HepG2 (cell line): ENCODE results near the gene TOB1. TPM values are rescaled to one million over a fixed set of nuclear protein-coding genes. Genes with fewer than 3 reads are reported as not detected.

Experiments used
- ATAC-seq: fragments of 200-7000 bp; cut with Tn5 transposase; 3 replicates; pipeline ENCODE4 v1.9.1; 2020; ENCODE audit warnings: mild to moderate bottlenecking, moderate library complexity
- BruUV-seq: library from RNA; stranded (reverse); fragments of 400-500 nt; replicated peaks from 2 replicates; lab custom pipeline; 2021; lab: Mats Ljungman, UMichigan
- CTCF ChIA-PET: fragments of 300-600 bp; formaldehyde crosslinking; extraction: SDS; loops from one replicate; lab custom pipeline; 2021; ENCODE audit warnings: low total read pairs, inconsistent platforms, low intra/inter-chr PET ratio; lab: Yijun Ruan, JAX
- POLR2A ChIA-PET: fragments of 350-600 bp; sonication (Branson Sonifier 250); formaldehyde crosslinking; loops from one replicate; lab custom pipeline; 2020; ENCODE audit warnings: antibody characterized with exemption, inconsistent platforms; lab: Yijun Ruan, JAX
- DNase-seq: peaks from one replicate; pipeline ENCODE4 v3.0.0-alpha.2; 2015; ENCODE audit warnings: low spot score
- FAIRE-seq: peaks from 3 replicates; lab custom pipeline; 2011; peaks lifted over from hg19 to GRCh38; lab: Jason Lieb, UNC
- H2AFZ ChIP-seq: one replicate; pipeline ENCODE4 v1.6.1; 2011; ENCODE audit warnings: low read length, inconsistent platforms
- H3K27ac ChIP-seq: fragments of 300-600 bp; 3 replicates; pipeline ENCODE4 v1.8.0; 2011; ENCODE audit warnings: mixed run types, mild to moderate bottlenecking, mixed read lengths, low read length, inconsistent platforms; ENCODE audit not compliant: insufficient read depth; ENCODE audit errors: extremely low read length
- H3K27me3 ChIP-seq, 2 experiments: fragments of 200-600 bp in 1 of 2; 2 replicates in 1 of 2; 3 replicates in 1 of 2; pipeline versions ENCODE4 v1.6.0 to v1.8.0; 2011; ENCODE audit warnings: low read length in 2 of 2, mild to moderate bottlenecking in 2 of 2, moderate library complexity in 2 of 2, inconsistent platforms in 1 of 2; ENCODE audit not compliant: insufficient read depth in 2 of 2, control insufficient read depth in 1 of 2
- H3K36me3 ChIP-seq, 2 experiments: fragments of 200-600 bp in 1 of 2; replicated peaks in 1 of 2; 2 replicates in 1 of 2; 3 replicates in 1 of 2; pipeline versions ENCODE4 v1.5.1 to v1.8.0; 2011; ENCODE audit warnings: low read length in 2 of 2, inconsistent platforms in 1 of 2; ENCODE audit not compliant: insufficient read depth in 2 of 2, control insufficient read depth in 1 of 2
- H3K4me1 ChIP-seq: 2 replicates; pipeline ENCODE4 v1.5.1; 2012; ENCODE audit warnings: low read length, inconsistent platforms; ENCODE audit not compliant: insufficient read depth
- H3K4me2 ChIP-seq: 2 replicates; pipeline ENCODE4 v1.6.0; 2011; ENCODE audit warnings: low read depth, low read length, inconsistent platforms
- H3K4me3 ChIP-seq, 3 experiments: fragments of 200-600 bp in 1 of 3; sonication (generic), shearing (Covaris generic) in 1 of 3; replicated peaks in 1 of 3; 2 replicates each; pipeline ENCODE4 v1.5.1; 2011 to 2016; ENCODE audit warnings: low read length in 3 of 3, inconsistent platforms in 2 of 3, low read depth in 2 of 3, mild to moderate bottlenecking in 2 of 3, control low read depth in 1 of 3, mixed read lengths in 1 of 3; ENCODE audit not compliant: insufficient read depth in 1 of 3
- H3K79me2 ChIP-seq: one replicate; pipeline ENCODE4 v1.6.1; 2011; ENCODE audit warnings: low read length, inconsistent platforms; ENCODE audit not compliant: insufficient read depth
- H3K9ac ChIP-seq: 2 replicates; pipeline ENCODE4 v1.6.0; 2011; ENCODE audit warnings: mild to moderate bottlenecking, low read depth, low read length, inconsistent platforms; ENCODE audit not compliant: insufficient read depth
- H3K9me3 ChIP-seq: 2 replicates; pipeline ENCODE4 v1.5.1; 2012; ENCODE audit warnings: mild to moderate bottlenecking, low read length
- H4K20me1 ChIP-seq: 2 replicates; pipeline ENCODE4 v1.6.0; 2011; ENCODE audit warnings: inconsistent platforms, mild to moderate bottlenecking, low read length, moderate library complexity; ENCODE audit not compliant: insufficient read depth
- ARNTL ChIP-seq: sonication (generic); formaldehyde crosslinking; IDR thresholded peaks from 2 replicates; pipeline ENCODE4 v1.4.0; 2020; ENCODE audit warnings: mild to moderate bottlenecking, missing genetic modification reagents
- ATF7 ChIP-seq, 2 experiments: fragments of 450-650 bp in 1 of 2; sonication (generic) in 1 of 2; formaldehyde crosslinking in 1 of 2; IDR thresholded peaks; 2 replicates each; pipeline versions ENCODE4 v1.4.0 to v1.6.1; 2016 to 2020; ENCODE audit warnings: antibody characterized with exemption in 1 of 2, mild to moderate bottlenecking in 1 of 2, missing genetic modification reagents in 1 of 2
- ESRRA ChIP-seq: sonication (generic); formaldehyde crosslinking; IDR thresholded peaks from 2 replicates; pipeline ENCODE4 v1.5.1; 2020; ENCODE audit warnings: mild to moderate bottlenecking, low read depth, missing genetic modification reagents
- FOXO1 ChIP-seq: sonication (generic); formaldehyde crosslinking; IDR thresholded peaks from 2 replicates; pipeline ENCODE4 v1.4.0; 2020; ENCODE audit warnings: missing genetic modification reagents
- MTA3 ChIP-seq: sonication (generic); formaldehyde crosslinking; IDR thresholded peaks from 2 replicates; pipeline ENCODE4 v1.4.0; 2020; ENCODE audit warnings: missing genetic modification reagents
- MTF2 ChIP-seq: sonication (generic); formaldehyde crosslinking; IDR thresholded peaks from 2 replicates; pipeline ENCODE4 v1.5.0; 2020; ENCODE audit warnings: missing genetic modification reagents, borderline replicate concordance
- MZF1 ChIP-seq: sonication (generic); formaldehyde crosslinking; IDR thresholded peaks from 2 replicates; pipeline ENCODE4 v1.8.1; 2023; ENCODE audit warnings: mild to moderate bottlenecking, missing genetic modification reagents, borderline replicate concordance
- TOPORS ChIP-seq: sonication (generic); formaldehyde crosslinking; IDR thresholded peaks from 2 replicates; pipeline ENCODE4 v1.8.0; 2023; ENCODE audit warnings: mild to moderate bottlenecking, missing genetic modification reagents
- ZNF260 ChIP-seq: sonication (generic); formaldehyde crosslinking; IDR thresholded peaks from 2 replicates; pipeline ENCODE4 v1.4.0; 2020; ENCODE audit warnings: missing genetic modification reagents, low read depth, mild to moderate bottlenecking, borderline replicate concordance
- WGBS: methylation state at CpG from one replicate; pipeline ENCODE4 v1.1.6; 2017; ENCODE audit warnings: low lambda C conversion rate; 5-methylcytosine and 5-hydroxymethylcytosine counted together
- in situ Hi-C: cut with HindIII; loops from 2 replicates; pipeline ENCODE4 v1.10.0; 2017; ENCODE audit warnings: low pct_unique_long_range_greater_than_20kb; ENCODE audit not compliant: extremely low pct_ligation_motif_present
- intact Hi-C: fragments of 100-400 bp; cut with micrococcal nuclease; formaldehyde crosslinking; loops from one replicate; pipeline ENCODE4 v1.10.0; 2022; ENCODE audit not compliant: unreplicated experiment
- polyA plus RNA-seq, 8 experiments: library from polyadenylated mRNA; depleted of rRNA in 3 of 8; stranded (reverse) in 7 of 8; unstranded in 1 of 8; fragments of >200 nt; fragmentation: Illumina TruSeq in 4 of 8; extraction: Trizol in 4 of 8; gene quantifications; 2 replicates each; pipeline versions ENCODE4 v1.2.1 to v1.2.3, GENCODE V29; 2011 to 2016; ENCODE audit warnings: low read depth in 4 of 8, missing spikeins in 1 of 8, mixed read lengths in 1 of 8; ENCODE audit not compliant: insufficient read depth in 1 of 8
- total RNA-seq, 5 experiments: library from RNA; depleted of rRNA; stranded (reverse); fragments of >200 nt; fragmentation: Illumina TruSeq; extraction: Trizol; gene quantifications; 2 replicates each; pipeline ENCODE4 v1.2.3, GENCODE V29; 2016; ENCODE audit warnings: low read depth in 1 of 5
- TF ChIP-seq, protein P1 (sequence below): fragments of 450-650 bp; IDR thresholded peaks from 2 replicates; pipeline ENCODE4 v1.6.1; 2017; ENCODE audit warnings: mild to moderate bottlenecking
- TF ChIP-seq, protein P2 (sequence below): sonication (generic); formaldehyde crosslinking; IDR thresholded peaks from 2 replicates; pipeline ENCODE4 v1.4.0; 2020; ENCODE audit warnings: missing genetic modification reagents, borderline replicate concordance
- TF ChIP-seq, protein P3 (sequence below): sonication (generic); formaldehyde crosslinking; IDR thresholded peaks from 2 replicates; pipeline ENCODE4 v1.4.0; 2020; ENCODE audit warnings: missing genetic modification reagents
- TF ChIP-seq, protein P4 (sequence below): sonication (generic); formaldehyde crosslinking; IDR thresholded peaks from 2 replicates; pipeline ENCODE4 v1.4.0; 2020; ENCODE audit warnings: missing genetic modification reagents, mild to moderate bottlenecking, borderline replicate concordance

The TOB1 gene
- total and polyA plus RNA-seq, 2 of the 13 experiments (the other 11 are each of a cell fraction or from before 2014, with no cell fraction given) = 21.9 to 57.7 TPM

DNA sequence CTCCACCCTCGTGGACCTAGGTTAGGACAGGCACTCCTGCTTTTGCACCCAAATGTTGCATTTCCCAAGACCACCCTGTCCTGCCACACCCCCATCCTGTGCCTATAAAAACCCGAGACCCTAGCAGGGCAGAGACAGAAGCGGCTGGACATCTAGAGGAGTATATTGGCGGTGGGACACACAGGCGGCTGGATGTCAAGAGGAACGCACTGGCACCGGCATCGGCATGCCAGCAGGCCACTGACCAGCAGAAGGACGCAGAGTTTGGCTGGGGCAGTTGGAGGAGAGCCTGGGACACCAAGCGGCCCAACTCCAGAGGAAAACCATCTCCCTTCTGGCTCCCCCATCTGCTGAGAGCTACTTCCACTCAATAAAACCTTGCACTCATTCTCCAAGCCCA lies 45.5 kb downstream of the TOB1 start (continued):
- TF ChIP-seq, protein P1, sequence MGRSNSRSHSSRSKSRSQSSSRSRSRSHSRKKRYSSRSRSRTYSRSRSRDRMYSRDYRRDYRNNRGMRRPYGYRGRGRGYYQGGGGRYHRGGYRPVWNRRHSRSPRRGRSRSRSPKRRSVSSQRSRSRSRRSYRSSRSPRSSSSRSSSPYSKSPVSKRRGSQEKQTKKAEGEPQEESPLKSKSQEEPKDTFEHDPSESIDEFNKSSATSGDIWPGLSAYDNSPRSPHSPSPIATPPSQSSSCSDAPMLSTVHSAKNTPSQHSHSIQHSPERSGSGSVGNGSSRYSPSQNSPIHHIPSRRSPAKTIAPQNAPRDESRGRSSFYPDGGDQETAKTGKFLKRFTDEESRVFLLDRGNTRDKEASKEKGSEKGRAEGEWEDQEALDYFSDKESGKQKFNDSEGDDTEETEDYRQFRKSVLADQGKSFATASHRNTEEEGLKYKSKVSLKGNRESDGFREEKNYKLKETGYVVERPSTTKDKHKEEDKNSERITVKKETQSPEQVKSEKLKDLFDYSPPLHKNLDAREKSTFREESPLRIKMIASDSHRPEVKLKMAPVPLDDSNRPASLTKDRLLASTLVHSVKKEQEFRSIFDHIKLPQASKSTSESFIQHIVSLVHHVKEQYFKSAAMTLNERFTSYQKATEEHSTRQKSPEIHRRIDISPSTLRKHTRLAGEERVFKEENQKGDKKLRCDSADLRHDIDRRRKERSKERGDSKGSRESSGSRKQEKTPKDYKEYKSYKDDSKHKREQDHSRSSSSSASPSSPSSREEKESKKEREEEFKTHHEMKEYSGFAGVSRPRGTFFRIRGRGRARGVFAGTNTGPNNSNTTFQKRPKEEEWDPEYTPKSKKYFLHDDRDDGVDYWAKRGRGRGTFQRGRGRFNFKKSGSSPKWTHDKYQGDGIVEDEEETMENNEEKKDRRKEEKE = no peak
- TF ChIP-seq MTF2 (no peak), ESRRA (CRISPR knock-in tag) (no peak), ARNTL (CRISPR knock-in tag) (no peak), FOXO1 (CRISPR knock-in tag) (no peak)
- TF ChIP-seq, protein P2, sequence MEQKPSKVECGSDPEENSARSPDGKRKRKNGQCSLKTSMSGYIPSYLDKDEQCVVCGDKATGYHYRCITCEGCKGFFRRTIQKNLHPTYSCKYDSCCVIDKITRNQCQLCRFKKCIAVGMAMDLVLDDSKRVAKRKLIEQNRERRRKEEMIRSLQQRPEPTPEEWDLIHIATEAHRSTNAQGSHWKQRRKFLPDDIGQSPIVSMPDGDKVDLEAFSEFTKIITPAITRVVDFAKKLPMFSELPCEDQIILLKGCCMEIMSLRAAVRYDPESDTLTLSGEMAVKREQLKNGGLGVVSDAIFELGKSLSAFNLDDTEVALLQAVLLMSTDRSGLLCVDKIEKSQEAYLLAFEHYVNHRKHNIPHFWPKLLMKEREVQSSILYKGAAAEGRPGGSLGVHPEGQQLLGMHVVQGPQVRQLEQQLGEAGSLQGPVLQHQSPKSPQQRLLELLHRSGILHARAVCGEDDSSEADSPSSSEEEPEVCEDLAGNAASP (CRISPR knock-in tag) = no peak

DNA sequence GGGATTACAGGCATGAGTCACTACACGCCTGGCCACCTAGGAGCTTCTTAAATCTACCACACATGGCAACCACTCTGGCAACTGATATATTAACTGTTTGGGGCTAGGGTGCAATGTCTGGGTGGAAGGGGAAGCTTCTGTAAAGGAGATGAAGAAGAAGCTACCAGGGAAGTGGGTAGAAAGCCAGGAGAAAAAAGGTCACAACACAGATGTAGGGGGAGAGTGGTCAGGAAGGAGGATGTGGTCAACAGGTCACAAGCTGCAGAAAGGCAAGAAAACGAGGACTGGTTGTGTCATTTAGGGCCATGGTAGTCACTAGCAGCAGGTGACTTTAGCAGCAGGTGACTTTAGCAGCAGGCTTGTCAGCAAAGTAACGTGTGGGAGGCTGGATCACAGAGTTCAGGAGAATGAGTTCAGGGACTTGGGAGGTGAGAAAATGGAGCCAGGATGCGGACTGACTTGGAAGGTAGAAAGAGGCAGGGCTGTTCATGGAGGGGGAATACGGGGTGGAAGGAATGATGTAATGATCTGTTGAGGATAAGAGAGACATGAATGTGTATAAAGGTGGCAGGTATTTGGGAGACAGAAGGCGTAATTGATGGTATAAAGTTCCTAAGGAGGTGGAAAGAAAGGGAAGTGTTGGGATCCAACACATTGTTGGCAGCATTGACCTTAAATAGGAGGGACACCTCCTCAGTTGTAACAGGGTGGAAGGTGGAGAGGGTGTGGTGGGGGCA lies 47.1 kb downstream of the TOB1 start:
- Histone ChIP-seq H3K27ac (no peak overlapping the region), H3K9ac (no peak overlapping the region), H3K27me3 (peaks cover 0 to 33% of the 10 kb centered on the region in 2 experiments; a peak in 4 of 5 replicates), H2AFZ (no peak overlapping the region), H3K4me2 (no peak overlapping the region), H3K9me3 (no peaks in the 10 kb centered on the region), H4K20me1 (no peaks in the 10 kb centered on the region), H3K4me3 (no peak overlapping the region), H3K36me3 (no peaks in the 10 kb centered on the region), H3K79me2 (no peaks in the 10 kb centered on the region), H3K4me1 (peaks cover 27% of the 10 kb centered on the region)
- no peak for FAIRE-seq
- CTCF ChIA-PET = interaction anchor here (2.1 kb wide), 1 partner anchor 36 kb away, joined by 8 read pairs; no protein-coding TSS in a partner anchor
- POLR2A ChIA-PET = no interaction called here
- no TSS peak for BruUV-seq
- intact Hi-C loops (no loop called here), in situ Hi-C loops (no loop called here)
- no peak for DNase-seq
- ATAC-seq = no peak
- 17% methylated on average over 6 of the region's 6 CpGs for WGBS
- TF ChIP-seq MTA3 (CRISPR knock-in tag) (no peak), ZNF260 (no peak), ATF7 (IDR thresholded peaks at IDR 0.05) (peak; percentile 51), ATF7 (CRISPR knock-in tag; IDR thresholded peaks at IDR 0.05) (no peak), MZF1 (CRISPR knock-in tag) (no peak), TOPORS (CRISPR knock-in tag) (no peak)
- TF ChIP-seq, protein P3, sequence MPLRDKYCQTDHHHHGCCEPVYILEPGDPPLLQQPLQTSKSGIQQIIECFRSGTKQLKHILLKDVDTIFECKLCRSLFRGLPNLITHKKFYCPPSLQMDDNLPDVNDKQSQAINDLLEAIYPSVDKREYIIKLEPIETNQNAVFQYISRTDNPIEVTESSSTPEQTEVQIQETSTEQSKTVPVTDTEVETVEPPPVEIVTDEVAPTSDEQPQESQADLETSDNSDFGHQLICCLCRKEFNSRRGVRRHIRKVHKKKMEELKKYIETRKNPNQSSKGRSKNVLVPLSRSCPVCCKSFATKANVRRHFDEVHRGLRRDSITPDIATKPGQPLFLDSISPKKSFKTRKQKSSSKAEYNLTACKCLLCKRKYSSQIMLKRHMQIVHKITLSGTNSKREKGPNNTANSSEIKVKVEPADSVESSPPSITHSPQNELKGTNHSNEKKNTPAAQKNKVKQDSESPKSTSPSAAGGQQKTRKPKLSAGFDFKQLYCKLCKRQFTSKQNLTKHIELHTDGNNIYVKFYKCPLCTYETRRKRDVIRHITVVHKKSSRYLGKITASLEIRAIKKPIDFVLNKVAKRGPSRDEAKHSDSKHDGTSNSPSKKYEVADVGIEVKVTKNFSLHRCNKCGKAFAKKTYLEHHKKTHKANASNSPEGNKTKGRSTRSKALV = no peak
- TF ChIP-seq, protein P4, sequence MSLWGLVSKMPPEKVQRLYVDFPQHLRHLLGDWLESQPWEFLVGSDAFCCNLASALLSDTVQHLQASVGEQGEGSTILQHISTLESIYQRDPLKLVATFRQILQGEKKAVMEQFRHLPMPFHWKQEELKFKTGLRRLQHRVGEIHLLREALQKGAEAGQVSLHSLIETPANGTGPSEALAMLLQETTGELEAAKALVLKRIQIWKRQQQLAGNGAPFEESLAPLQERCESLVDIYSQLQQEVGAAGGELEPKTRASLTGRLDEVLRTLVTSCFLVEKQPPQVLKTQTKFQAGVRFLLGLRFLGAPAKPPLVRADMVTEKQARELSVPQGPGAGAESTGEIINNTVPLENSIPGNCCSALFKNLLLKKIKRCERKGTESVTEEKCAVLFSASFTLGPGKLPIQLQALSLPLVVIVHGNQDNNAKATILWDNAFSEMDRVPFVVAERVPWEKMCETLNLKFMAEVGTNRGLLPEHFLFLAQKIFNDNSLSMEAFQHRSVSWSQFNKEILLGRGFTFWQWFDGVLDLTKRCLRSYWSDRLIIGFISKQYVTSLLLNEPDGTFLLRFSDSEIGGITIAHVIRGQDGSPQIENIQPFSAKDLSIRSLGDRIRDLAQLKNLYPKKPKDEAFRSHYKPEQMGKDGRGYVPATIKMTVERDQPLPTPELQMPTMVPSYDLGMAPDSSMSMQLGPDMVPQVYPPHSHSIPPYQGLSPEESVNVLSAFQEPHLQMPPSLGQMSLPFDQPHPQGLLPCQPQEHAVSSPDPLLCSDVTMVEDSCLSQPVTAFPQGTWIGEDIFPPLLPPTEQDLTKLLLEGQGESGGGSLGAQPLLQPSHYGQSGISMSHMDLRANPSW (CRISPR knock-in tag) = no peak
